ENCODE results near the gene TPP1.

Gene TPP1

GRCh38 chr11:6658647-6659046, 39.4 kb upstream of the TPP1 start:
- TF ChIP-seq CTCF (IDR thresholded peaks at IDR 0.05; ENCODE audit: control insufficient read depth, extremely low read depth, insufficient read depth), result no peak
- H3K4me3 ChIP-seq (ENCODE audit: low read depth, low read length), result no peak overlapping the region
- no peak for DNase-seq (ENCODE audit: low read depth)

GRCh38 chr11:6657346-6657745, 38.1 kb upstream of the TPP1 start:
- H3K4me3 ChIP-seq (ENCODE audit: low read depth, low read length), result no peak overlapping the region
- TF ChIP-seq CTCF (IDR thresholded peaks at IDR 0.05; ENCODE audit: control insufficient read depth, extremely low read depth, insufficient read depth), result no peak
- no peak for DNase-seq (ENCODE audit: low read depth)

- H3K4me3 ChIP-seq (ENCODE audit: low read depth, low read length), result no peak overlapping the region
- TF ChIP-seq CTCF (IDR thresholded peaks at IDR 0.05; ENCODE audit: control insufficient read depth, extremely low read depth, insufficient read depth), result no peak
- DNase-seq (ENCODE audit: low read depth), result no peak
These were observed 37.7 kb upstream of the TPP1 start for GRCh38 chr11:6656936-6657335.

GRCh38 chr11:6656584-6656915, 37.3 kb upstream of the TPP1 start:
- no peak for TF ChIP-seq CTCF (IDR thresholded peaks at IDR 0.05; ENCODE audit: control insufficient read depth, extremely low read depth, insufficient read depth)
- H3K4me3 ChIP-seq (ENCODE audit: low read depth, low read length), result no peak overlapping the region
- no peak for DNase-seq (ENCODE audit: low read depth)

- DNase-seq (ENCODE audit: low read depth), result no peak
- H3K4me3 ChIP-seq (ENCODE audit: low read depth, low read length), result no peak within 1 kb of the TSS
These were observed 36.8 kb upstream of the TPP1 start, which contains the start of gene DCHS1 for GRCh38 chr11:6655790-6656583. TSS of gene DCHS1 (minus strand) at chr11:6655809. CDS start at chr11:6641613, 14,196 bp downstream.

GRCh38 chr11:6655020-6655789, 36.0 kb upstream of the TPP1 start:
- DNase-seq (ENCODE audit: low read depth), result no peak
- H3K4me3 ChIP-seq (ENCODE audit: low read depth, low read length), result no peak overlapping the region

More at GRCh38 chr11:6655790-6656583, 36.8 kb upstream of the TPP1 start, which contains the start of gene DCHS1:
- no peak for TF ChIP-seq CTCF (IDR thresholded peaks at IDR 0.05; ENCODE audit: control insufficient read depth, extremely low read depth, insufficient read depth)

More at GRCh38 chr11:6655020-6655789, 36.0 kb upstream of the TPP1 start:
- TF ChIP-seq CTCF (IDR thresholded peaks at IDR 0.05; ENCODE audit: control insufficient read depth, extremely low read depth, insufficient read depth), result no peak

All from LNCaP clone FGC (cell line).